Measurements from ENCODE around the gene BTN3A1.

DNA sequence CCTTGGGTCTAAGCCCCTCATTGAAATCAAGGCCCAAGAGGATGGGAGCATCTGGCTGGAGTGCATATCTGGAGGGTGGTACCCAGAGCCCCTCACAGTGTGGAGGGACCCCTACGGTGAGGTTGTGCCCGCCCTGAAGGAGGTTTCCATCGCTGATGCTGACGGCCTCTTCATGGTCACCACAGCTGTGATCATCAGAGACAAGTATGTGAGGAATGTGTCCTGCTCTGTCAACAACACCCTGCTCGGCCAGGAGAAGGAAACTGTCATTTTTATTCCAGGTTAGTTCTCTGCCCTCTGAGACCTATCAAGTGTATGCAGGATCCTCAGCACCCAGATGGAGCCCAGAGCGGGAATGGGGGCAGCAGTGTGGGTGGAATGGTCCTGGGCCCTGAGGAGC, 14.1 kb upstream of the BTN3A1 start:
- no peak for TF ChIP-seq GATA2 (IDR thresholded peaks at IDR 0.05; ENCODE audit: low read depth, low read length)
- TF ChIP-seq GATA3 (IDR thresholded peaks at IDR 0.05; ENCODE audit: low read depth, low read length): no peak
